DND-41 (cell line): ENCODE measurements around the gene TMED1.

Experiments
- EZH2 ChIP-seq: IDR thresholded peaks from 3 replicates; pipeline ENCODE4 v1.6.1; 2012; ENCODE audit warnings: borderline replicate concordance, low read depth, mild to moderate bottlenecking, moderate library complexity, low read length, inconsistent platforms; ENCODE audit not compliant: severe bottlenecking
- TF ChIP-seq, protein P1 (sequence below): IDR thresholded peaks from 2 replicates; pipeline ENCODE4 v1.5.1; 2012; ENCODE audit warnings: borderline replicate concordance, low read length, moderate library complexity, mild to moderate bottlenecking; ENCODE audit not compliant: poor library complexity, severe bottlenecking; ENCODE audit errors: extremely low read depth

DNA sequence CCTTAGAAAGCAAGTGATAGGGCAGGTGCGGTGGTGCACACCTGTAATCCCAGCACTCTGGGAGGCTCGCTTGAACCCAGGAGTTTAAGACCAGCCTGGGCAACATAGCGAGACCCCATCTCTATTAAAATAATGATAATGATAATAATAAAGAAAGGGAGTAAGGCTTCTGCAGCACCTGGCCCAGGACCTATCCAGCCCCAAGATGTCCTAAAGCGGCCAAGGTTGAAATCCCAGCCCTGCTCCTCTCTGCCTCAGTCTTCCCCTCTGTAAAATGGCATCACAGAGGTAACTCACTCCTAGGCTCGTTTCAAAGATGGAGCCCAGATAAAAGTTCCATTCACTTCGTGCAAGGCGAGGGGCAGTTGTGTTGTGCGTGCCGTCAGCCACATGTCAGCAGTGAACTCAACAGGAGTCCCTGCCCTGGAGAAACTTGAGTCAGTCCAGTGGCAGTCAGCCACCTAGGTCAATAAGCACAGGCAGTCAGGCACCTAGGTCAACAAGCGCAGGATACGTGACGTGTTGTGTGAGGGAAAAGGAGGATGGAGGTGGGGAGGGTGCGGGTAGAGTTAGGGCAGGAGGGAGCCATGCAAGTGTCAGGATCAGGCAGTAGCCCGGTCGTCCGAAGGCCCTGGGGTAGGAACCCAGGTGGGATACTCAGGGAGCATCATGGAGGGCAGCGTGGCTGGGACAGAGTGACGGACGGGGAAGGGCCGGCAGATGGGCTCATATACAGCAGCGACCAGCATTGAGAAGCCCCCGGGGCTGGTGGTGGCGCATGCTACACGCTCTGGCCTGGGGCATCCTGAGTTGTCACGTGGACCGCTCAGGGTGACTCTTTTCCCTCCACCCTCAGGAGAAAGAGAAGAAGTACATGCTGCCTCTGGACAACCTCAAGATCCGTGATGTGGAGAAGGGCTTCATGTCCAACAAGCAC is 16.6 kb downstream of the TMED1 start:
- TF ChIP-seq, protein P1, sequence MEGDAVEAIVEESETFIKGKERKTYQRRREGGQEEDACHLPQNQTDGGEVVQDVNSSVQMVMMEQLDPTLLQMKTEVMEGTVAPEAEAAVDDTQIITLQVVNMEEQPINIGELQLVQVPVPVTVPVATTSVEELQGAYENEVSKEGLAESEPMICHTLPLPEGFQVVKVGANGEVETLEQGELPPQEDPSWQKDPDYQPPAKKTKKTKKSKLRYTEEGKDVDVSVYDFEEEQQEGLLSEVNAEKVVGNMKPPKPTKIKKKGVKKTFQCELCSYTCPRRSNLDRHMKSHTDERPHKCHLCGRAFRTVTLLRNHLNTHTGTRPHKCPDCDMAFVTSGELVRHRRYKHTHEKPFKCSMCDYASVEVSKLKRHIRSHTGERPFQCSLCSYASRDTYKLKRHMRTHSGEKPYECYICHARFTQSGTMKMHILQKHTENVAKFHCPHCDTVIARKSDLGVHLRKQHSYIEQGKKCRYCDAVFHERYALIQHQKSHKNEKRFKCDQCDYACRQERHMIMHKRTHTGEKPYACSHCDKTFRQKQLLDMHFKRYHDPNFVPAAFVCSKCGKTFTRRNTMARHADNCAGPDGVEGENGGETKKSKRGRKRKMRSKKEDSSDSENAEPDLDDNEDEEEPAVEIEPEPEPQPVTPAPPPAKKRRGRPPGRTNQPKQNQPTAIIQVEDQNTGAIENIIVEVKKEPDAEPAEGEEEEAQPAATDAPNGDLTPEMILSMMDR, result no peak
- no peak for TF ChIP-seq EZH2
